Fibroblast of lung (primary cell): Measurements from ENCODE around the gene SP140L.

Experiments used
- CTCF ChIP-seq, 2 donors: IDR thresholded peaks in 1 of 2; conservative IDR thresholded peaks in 1 of 2; 1 replicate in 1 of 2; 2 replicates in 1 of 2; pipeline ENCODE4 v1.5.1; 2011 to 2012; ENCODE audit warnings: low read length in 2 of 2, control low read depth in 1 of 2, inconsistent platforms in 1 of 2, low read depth in 1 of 2, mild to moderate bottlenecking in 1 of 2
- EZH2 ChIP-seq: IDR thresholded peaks from 2 replicates; pipeline ENCODE4 v1.5.1; 2012; ENCODE audit warnings: low read length, control low read depth, mild to moderate bottlenecking; ENCODE audit errors: missing control alignments

- TF ChIP-seq CTCF (conservative IDR thresholded peaks at IDR 0.05 in 1 of 2, IDR thresholded peaks at IDR 0.05 in 1 of 2; ENCODE audit: low read depth in 1 of 2, low read length in 2 of 2) (no peak), EZH2 (no peak)
Observed at GRCh38 chr2:230412846-230413245, 85.9 kb downstream of the SP140L start.
